Fibroblast of lung (primary cell): ENCODE data around the gene CASP7.

Experiments
- CTCF ChIP-seq, 2 donors: IDR thresholded peaks in 1 of 2; conservative IDR thresholded peaks in 1 of 2; 1 replicate in 1 of 2; 2 replicates in 1 of 2; pipeline ENCODE4 v1.5.1; 2011 to 2012; ENCODE audit warnings: low read length in 2 of 2, control low read depth in 1 of 2, inconsistent platforms in 1 of 2, low read depth in 1 of 2, mild to moderate bottlenecking in 1 of 2
- EZH2 ChIP-seq: IDR thresholded peaks from 2 replicates; pipeline ENCODE4 v1.5.1; 2012; ENCODE audit warnings: low read length, control low read depth, mild to moderate bottlenecking; ENCODE audit errors: missing control alignments

- TF ChIP-seq EZH2, result no peak
- no peak for TF ChIP-seq CTCF (conservative IDR thresholded peaks at IDR 0.05 in 1 of 2, IDR thresholded peaks at IDR 0.05 in 1 of 2; ENCODE audit: low read depth in 1 of 2, low read length in 2 of 2)
Measured at GRCh38 chr10:113712024-113712423, 32.3 kb downstream of the CASP7 start.
